ENCODE data around the gene KLHL10.

KLHL10 gene

DNA sequence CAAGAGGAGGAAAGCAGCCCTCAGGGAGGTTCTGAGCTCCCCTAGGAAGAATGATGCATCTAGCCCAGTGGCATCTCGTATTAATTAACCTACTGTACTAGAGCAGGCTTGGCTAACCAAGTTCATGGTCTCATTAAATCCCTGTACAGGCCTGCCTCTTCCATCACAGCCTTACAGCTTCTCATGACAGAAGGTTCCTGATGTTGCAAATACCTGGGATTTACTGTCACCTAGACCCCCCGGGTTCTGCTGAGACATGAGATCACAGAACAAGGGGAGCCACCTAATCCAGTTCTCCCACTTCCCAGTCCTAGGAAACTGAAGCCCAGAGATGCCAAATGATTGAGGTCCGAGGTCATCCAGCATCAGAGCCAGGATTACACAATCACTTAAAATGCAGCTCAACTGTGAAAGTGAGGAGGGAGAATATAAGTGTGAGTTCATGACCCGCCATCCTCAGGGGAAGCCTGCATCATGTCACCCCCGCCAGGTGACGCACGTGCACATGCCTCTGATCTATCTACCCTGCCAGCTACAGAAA, 57.2 kb downstream of the KLHL10 start:
- peak; percentile 69 for DNase-seq (ENCODE audit: low read depth, low spot score)

- peak; percentile 79 for DNase-seq (ENCODE audit: low read depth, low spot score)
Measured at GRCh38 chr17:41895617-41896016, 58.0 kb downstream of the KLHL10 start.

DNA sequence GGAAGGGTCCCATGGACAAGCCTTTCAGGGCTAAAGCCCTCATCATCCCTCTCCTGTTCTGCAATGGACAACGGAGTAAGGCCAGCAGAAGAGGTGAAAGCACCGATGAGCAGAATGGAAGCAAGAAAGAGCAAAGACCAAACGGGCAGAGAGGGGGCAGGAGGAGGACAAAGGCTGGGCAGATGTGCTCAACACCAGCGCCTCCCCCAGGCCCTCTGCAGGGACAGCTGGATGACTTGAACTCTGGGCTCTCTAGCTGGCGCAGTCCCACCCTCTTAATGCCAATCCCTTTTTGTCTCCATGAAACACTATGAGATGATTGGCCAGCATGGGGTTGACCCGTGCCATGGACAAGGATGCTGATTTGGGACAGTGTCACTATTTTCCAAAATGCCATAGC, 59.1 kb downstream of the KLHL10 start:
- no peak for DNase-seq (ENCODE audit: low read depth, low spot score)

Data from astrocyte of the hippocampus (primary cell).